Fibroblast of lung (primary cell): ENCODE results near the gene EXOC6.

ENCODE experiments used
- EZH2 ChIP-seq: IDR thresholded peaks from 2 replicates; pipeline ENCODE4 v1.5.1; 2012; ENCODE audit warnings: low read length, control low read depth, mild to moderate bottlenecking; ENCODE audit errors: missing control alignments
- TF ChIP-seq, protein P1 (sequence below), 2 donors: IDR thresholded peaks in 1 of 2; conservative IDR thresholded peaks in 1 of 2; 1 replicate in 1 of 2; 2 replicates in 1 of 2; pipeline ENCODE4 v1.5.1; 2011 to 2012; ENCODE audit warnings: low read length in 2 of 2, control low read depth in 1 of 2, inconsistent platforms in 1 of 2, low read depth in 1 of 2, mild to moderate bottlenecking in 1 of 2

DNA sequence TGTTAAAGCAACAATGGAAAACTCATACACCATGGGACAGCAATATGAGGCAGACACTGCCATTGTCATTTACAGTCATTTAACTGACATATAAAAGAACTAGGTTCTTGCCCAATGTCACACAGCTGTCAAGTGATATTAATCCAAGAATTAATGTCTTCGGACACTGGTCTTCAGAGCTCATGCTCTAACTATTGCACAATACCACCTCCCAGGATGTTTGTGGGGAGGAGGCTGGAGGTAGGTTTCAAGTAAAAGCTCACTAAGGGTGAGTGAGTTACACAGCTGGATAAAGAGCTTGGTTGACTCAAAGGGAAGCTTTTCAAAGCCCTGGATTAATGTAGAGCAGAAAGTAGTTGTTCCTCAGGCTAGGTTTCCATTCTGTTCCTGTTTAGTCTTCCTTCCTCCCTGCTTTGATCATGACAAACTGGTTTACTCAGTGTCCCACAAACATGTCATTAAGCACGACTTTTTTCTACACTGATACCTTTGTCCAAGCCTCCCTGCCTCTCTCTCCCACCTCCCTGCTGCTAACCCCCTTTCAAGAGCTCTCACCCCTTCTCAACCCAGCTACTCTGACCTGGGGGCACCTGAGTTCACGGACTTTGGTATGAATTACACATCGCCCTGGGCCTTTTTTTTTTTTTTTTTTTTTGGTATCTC is 987 bp upstream of the EXOC6 start:
- TF ChIP-seq, protein P1, sequence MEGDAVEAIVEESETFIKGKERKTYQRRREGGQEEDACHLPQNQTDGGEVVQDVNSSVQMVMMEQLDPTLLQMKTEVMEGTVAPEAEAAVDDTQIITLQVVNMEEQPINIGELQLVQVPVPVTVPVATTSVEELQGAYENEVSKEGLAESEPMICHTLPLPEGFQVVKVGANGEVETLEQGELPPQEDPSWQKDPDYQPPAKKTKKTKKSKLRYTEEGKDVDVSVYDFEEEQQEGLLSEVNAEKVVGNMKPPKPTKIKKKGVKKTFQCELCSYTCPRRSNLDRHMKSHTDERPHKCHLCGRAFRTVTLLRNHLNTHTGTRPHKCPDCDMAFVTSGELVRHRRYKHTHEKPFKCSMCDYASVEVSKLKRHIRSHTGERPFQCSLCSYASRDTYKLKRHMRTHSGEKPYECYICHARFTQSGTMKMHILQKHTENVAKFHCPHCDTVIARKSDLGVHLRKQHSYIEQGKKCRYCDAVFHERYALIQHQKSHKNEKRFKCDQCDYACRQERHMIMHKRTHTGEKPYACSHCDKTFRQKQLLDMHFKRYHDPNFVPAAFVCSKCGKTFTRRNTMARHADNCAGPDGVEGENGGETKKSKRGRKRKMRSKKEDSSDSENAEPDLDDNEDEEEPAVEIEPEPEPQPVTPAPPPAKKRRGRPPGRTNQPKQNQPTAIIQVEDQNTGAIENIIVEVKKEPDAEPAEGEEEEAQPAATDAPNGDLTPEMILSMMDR (conservative IDR thresholded peaks at IDR 0.05 in 1 of 2, IDR thresholded peaks at IDR 0.05 in 1 of 2; ENCODE audit: low read depth in 1 of 2, low read length in 2 of 2), result no peak
- TF ChIP-seq EZH2, result no peak
